ENCODE results near the gene DEXI. TPM values are rescaled to one million over a fixed set of nuclear protein-coding genes. Genes with fewer than 3 reads are reported as not detected.

DEXI gene
- total RNA-seq, 1 donor from 2014 or later = 36.3 TPM

GRCh38 chr16:10940501-10941079, 1.7 kb downstream of the DEXI start:
- Histone ChIP-seq H3K27ac (peak overlapping the region; percentile 84), H3K27me3 (no peaks in the 10 kb centered on the region), H3K9me3 (no peaks in the 10 kb centered on the region), H3K36me3 (no peaks in the 10 kb centered on the region), H3K4me3 (peak overlapping the region; percentile 70), H3K4me1 (peaks cover 73% of the 10 kb centered on the region)
- intact Hi-C loops (cut with DNase I) = no loop called here
- ATAC-seq (no peak), DNase-seq (peak; percentile 65)
- no peak for TF ChIP-seq CTCF (IDR thresholded peaks at IDR 0.05)

- TF ChIP-seq CTCF (IDR thresholded peaks at IDR 0.05) = no peak
- DNase-seq (peak; percentile 41), ATAC-seq (no peak)
- Histone ChIP-seq H3K9me3 (no peaks in the 10 kb centered on the region), H3K27ac (peak overlapping the region; percentile 58), H3K27me3 (no peaks in the 10 kb centered on the region), H3K4me3 (peak overlapping the region; percentile 70), H3K4me1 (peaks cover 74% of the 10 kb centered on the region), H3K36me3 (no peaks in the 10 kb centered on the region)
- intact Hi-C loops (cut with DNase I) = no loop called here
Measured at GRCh38 chr16:10939649-10940234, 2.5 kb downstream of the DEXI start.

- H3K27me3 ChIP-seq = no peaks in the 10 kb centered on the region
- peak overlapping the region; percentile 58 for H3K27ac ChIP-seq
- TF ChIP-seq CTCF (IDR thresholded peaks at IDR 0.05) = no peak
- H3K4me3 ChIP-seq = peak overlapping the region; percentile 14
- peaks cover 74% of the 10 kb centered on the region for H3K4me1 ChIP-seq
- ATAC-seq (no peak), DNase-seq (peak; percentile 18)
- peaks cover 3% of the 10 kb centered on the region for H3K36me3 ChIP-seq
- intact Hi-C loops (cut with DNase I) = no loop called here
- H3K9me3 ChIP-seq = no peaks in the 10 kb centered on the region
Measured at GRCh38 chr16:10938796-10939648, 3.2 kb downstream of the DEXI start.

GRCh38 chr16:10938321-10938720, 3.9 kb downstream of the DEXI start:
- ATAC-seq = no peak
- no peak for TF ChIP-seq CTCF (IDR thresholded peaks at IDR 0.05)
- peaks cover 72% of the 10 kb centered on the region for H3K4me1 ChIP-seq
- peak; percentile 40 for DNase-seq
- H3K27ac ChIP-seq = peak overlapping the region; percentile 58
- no peaks in the 10 kb centered on the region for H3K27me3 ChIP-seq
- peak overlapping the region; percentile 14 for H3K4me3 ChIP-seq
- H3K36me3 ChIP-seq = peaks cover 10% of the 10 kb centered on the region
- no peaks in the 10 kb centered on the region for H3K9me3 ChIP-seq
- intact Hi-C loops (cut with DNase I) = no loop called here

- H3K36me3 ChIP-seq = peaks cover 15% of the 10 kb centered on the region
- H3K9me3 ChIP-seq = no peaks in the 10 kb centered on the region
- ATAC-seq (peak; percentile 1), DNase-seq (peak; percentile 64)
- peaks cover 64% of the 10 kb centered on the region for H3K4me1 ChIP-seq
- TF ChIP-seq CTCF (IDR thresholded peaks at IDR 0.05) = no peak
- H3K27ac ChIP-seq = peak overlapping the region; percentile 58
- H3K4me3 ChIP-seq = peak overlapping the region; percentile 32
- intact Hi-C loops (cut with DNase I) = no loop called here
- H3K27me3 ChIP-seq = no peaks in the 10 kb centered on the region
Measured at GRCh38 chr16:10937068-10937859, 5.0 kb downstream of the DEXI start.

Data from upper lobe of right lung (tissue), 1 donor.